Hindlimb muscle (tissue), 1 donor: ENCODE results near the gene SMCR8. TPM values are rescaled to one million over a fixed set of nuclear protein-coding genes. Genes with fewer than 3 reads are reported as not detected.
A peak's percentile ranks its signal among the peaks of the same experiment; 100 is the strongest.
"Not testable (repeated sequence)": the region's sequence is repeated elsewhere in the genome, so short reads cannot be mapped to it uniquely, and the experiment has no call there.

Source experiments
- DNase-seq: peaks from one replicate; pipeline ENCODE4 v3.0.0-alpha.2; 2013
- polyA plus RNA-seq: library from polyadenylated mRNA; unstranded; fragments of 120-200 nt; gene quantifications from one replicate; pipeline ENCODE4 v1.2.1, GENCODE V29; 2013; ENCODE audit not compliant: insufficient read length

Gene SMCR8
- polyA plus RNA-seq, 1 donor, result 9.9 TPM

- DNase-seq, result no peak
These were observed 3.0 kb downstream of the SMCR8 start for GRCh38 chr17:18318117-18318516.

- no peak for DNase-seq
These were observed 3.8 kb downstream of the SMCR8 start for GRCh38 chr17:18318771-18319450.

GRCh38 chr17:18319604-18320256, 4.6 kb downstream of the SMCR8 start:
- DNase-seq, result peak; percentile 34

- no peak for DNase-seq
These were observed 5.2 kb downstream of the SMCR8 start for GRCh38 chr17:18320301-18320700.

- no peak for DNase-seq
These were observed 6.2 kb downstream of the SMCR8 start for GRCh38 chr17:18321309-18321708.

GRCh38 chr17:18322522-18322921, 7.4 kb downstream of the SMCR8 start:
- DNase-seq, result no peak

- DNase-seq, result no peak
These were observed 7.9 kb downstream of the SMCR8 start for GRCh38 chr17:18323007-18323406.

- no peak for DNase-seq
These were observed 8.5 kb downstream of the SMCR8 start for GRCh38 chr17:18323507-18324139.

- DNase-seq, result no peak
These were observed 9.3 kb downstream of the SMCR8 start for GRCh38 chr17:18324140-18325050.

- no peak for DNase-seq
These were observed 10.9 kb downstream of the SMCR8 start for GRCh38 chr17:18326039-18326438.

GRCh38 chr17:18326572-18326971, 11.5 kb downstream of the SMCR8 start:
- no peak for DNase-seq

- no peak for DNase-seq
These were observed 12.0 kb downstream of the SMCR8 start for GRCh38 chr17:18327093-18327492.

GRCh38 chr17:18327556-18327955, 12.5 kb downstream of the SMCR8 start:
- DNase-seq, result no peak

GRCh38 chr17:18328643-18329204, 13.6 kb downstream of the SMCR8 start:
- no peak for DNase-seq

GRCh38 chr17:18331879-18332278, 16.8 kb downstream of the SMCR8 start:
- no peak for DNase-seq

GRCh38 chr17:18332909-18333489, 17.9 kb downstream of the SMCR8 start:
- no peak for DNase-seq

- not testable (repeated sequence) for DNase-seq
These were observed 23.1 kb downstream of the SMCR8 start for GRCh38 chr17:18338158-18338557.

GRCh38 chr17:18339933-18340332, 24.8 kb downstream of the SMCR8 start:
- no peak for DNase-seq

GRCh38 chr17:18344021-18344420, 28.9 kb downstream of the SMCR8 start:
- no peak for DNase-seq

- no peak for DNase-seq
These were observed 38.4 kb downstream of the SMCR8 start for GRCh38 chr17:18353541-18353940.

- peak; percentile 30 for DNase-seq
These were observed 41.5 kb downstream of the SMCR8 start for GRCh38 chr17:18356624-18357023.

- no peak for DNase-seq
These were observed 45.4 kb downstream of the SMCR8 start for GRCh38 chr17:18360518-18360917.
